AG08396 (cell line): ENCODE data around the gene RCOR1.
"Not testable (repeated sequence)": the region's sequence is repeated elsewhere in the genome, so short reads cannot be mapped to it uniquely, and the experiment has no call there.

ENCODE experiments used
- DNase-seq: peaks from one replicate; pipeline ENCODE4 v3.0.0; 2012; ENCODE audit warnings: low spot score, mixed read lengths

RCOR1 gene

DNA sequence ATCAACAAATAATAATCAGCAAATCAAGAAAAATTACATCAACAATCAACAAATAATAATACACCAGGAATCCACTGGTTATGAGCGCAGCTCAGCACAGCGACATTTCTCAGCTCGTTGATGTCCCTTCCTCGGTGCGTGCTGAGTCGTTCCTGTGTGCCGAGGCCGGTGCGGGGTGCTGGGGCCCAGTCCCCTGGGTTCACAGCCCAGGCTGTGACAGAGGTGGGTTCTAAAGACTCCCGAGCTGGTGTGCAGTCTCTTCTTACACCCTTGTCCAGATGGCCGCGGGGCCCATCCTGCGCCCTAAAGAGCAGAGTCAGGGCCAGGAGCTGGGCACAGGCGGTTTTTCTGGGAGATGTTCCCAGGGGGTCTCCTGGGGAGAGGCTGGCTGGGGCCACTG lies 157.9 kb downstream of the RCOR1 start:
- no peak for DNase-seq

DNA sequence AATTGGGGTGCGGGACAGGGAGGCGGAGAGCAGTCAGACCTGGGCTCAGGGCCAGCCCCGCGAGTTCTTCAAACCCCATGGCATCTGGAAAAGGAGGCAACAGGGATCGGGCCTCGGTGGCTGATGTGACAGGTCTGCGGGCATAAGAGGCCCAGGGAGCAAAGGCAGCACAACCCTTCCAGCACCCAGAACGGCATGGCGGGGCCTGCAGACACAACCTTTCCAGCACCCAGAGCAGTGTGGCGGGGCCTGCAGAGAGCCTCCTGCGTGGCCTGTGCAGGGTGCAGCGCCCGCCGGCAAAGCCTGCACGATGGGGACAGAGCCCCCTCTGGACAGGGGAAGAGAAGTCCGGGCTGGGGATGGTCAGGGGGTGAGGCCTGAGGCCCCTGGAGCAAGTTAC lies 158.6 kb downstream of the RCOR1 start:
- DNase-seq = no peak

DNA sequence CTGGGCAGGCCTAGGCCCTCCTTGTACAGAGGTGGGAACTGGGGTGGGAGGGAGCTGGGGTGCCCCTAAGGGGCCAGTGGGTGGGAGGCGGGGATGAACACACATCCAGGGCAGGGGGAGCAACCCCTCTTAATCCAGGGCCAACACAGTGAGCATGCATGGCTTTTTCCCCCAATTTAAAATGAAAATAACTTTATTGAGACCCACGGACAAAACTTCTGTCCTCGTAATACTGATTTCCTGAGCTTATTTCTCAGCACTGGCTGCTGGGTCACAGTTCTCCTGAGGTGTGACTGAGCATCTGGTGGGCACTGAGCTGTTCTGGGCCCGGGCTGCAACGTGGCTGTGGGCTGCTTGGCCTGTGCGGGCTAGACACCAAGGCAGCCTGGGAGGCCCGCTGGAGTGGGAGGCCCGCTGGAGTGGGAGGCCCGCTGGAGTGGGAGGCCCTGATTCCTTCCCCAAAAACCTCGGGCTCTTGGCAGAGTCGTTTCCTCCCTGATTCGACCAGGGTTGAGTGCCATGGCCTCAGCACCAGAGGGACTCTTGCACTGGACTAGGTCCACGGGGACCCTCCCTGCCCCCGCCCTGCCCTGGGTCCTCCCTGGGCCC lies 159.9 kb downstream of the RCOR1 start:
- DNase-seq = no peak

DNA sequence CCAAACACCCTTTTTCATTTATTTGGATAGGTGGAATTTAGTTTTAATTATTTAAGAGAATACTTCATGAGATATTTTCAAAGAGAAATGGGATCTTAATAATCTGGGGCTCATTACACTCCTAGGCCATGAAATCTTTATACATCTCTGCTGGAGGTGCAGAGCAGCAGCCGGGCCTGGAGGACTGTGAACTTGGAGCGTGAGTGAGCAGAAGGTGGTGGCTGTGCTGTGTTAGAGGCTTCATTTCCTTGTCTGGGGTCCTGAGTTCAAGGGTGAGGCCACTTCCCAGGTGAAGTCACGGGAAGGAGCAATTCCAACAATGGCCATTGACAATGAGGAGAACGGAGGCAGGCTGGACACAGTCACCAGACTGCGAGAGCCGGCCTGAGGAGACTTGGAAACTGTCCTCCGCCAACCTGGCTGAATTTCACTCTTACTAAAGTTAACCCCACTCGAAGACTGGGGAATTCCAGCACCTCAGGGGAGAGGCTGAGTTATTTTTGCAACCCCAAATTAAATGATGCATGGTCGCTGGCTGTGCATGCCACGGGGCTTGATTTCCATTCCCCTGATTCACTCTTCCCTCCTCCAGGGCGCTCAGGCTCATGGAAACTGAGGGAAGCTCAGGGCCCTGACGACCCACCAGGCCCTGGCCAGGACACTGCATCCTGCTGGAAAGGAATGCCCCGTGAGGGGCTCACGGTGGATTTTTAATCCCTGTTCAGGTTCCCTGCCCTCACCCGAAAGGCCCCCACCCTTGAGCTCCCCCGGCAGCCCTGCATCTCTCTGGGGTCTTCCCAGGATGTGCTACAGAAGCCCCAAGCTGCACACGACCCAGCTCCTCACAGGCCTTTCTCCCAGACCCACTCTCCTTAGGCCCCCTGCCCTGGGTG lies 162.2 kb downstream of the RCOR1 start:
- DNase-seq = no peak

DNA sequence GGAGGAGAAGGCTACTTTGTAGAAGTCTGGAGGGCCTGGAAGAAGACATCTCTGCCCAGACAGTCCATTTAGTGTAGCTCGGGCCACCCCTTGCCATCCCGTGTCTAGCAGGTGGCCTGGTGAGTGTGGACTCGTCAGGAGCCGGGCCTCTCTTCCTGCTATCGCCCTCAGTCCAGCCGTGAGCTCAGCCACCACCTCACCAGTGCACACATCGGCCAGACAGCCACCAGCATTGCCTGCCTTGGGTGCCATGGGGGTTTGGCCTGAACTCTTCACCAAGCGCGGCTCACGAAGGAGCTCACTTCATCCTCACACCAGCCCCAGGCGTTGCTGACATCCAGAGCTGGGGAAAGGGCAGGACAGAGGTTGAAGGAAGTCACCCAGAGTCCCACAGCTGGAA lies 165.2 kb downstream of the RCOR1 start:
- DNase-seq = no peak

DNA sequence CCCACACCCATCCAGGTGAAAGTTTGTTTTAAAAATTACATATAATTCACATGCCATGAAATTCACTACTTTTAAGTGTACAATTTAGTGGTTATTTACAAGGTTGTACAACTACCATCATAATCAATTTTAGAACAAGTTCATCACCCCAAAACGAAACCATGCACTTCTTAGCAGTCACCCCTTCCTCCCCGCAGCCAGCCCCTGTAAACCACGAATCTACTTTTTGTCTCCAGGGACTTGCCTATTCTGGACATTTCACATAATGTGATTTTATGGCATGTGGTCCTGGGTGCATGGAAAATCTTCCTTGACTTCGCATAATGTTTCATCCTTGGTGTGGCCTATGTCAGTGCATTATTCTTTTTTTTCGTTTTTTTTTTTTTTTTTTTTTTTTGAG lies 165.6 kb downstream of the RCOR1 start:
- no peak for DNase-seq

DNA sequence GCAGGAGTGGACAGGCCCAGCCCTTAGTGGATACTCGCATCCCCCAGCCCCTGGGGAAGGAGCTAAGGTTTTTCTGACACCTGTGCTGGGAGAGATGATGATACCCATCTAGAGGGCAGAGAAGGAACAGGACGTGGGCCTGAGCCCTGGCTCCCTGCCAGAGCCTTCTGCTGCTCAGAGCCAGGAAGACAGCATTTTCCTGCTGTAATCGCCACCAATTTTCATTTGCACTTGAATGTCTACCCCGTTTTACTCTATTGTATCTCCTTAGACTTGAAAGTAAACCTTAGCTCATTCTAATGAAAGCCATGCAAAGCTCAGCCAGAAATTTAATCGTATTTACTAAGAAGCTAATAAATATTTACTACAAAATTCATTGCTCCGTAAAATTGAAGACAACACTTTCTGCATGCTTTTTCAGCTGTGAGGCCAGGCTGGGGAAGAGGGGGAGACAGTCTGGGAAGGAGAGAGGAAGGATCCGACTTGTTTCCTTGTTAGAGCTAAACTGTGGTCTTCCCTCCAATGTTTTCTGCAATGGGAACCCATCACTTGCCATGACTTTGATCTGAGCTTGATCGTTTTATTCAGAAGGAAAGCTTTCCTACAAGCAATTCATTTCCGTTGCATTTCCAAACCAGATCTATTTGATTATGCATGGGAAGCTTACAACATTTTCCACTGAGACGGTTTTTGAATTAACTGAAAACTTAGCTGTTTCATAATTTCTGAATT lies 167.2 kb downstream of the RCOR1 start:
- DNase-seq = peak; percentile 20

DNA sequence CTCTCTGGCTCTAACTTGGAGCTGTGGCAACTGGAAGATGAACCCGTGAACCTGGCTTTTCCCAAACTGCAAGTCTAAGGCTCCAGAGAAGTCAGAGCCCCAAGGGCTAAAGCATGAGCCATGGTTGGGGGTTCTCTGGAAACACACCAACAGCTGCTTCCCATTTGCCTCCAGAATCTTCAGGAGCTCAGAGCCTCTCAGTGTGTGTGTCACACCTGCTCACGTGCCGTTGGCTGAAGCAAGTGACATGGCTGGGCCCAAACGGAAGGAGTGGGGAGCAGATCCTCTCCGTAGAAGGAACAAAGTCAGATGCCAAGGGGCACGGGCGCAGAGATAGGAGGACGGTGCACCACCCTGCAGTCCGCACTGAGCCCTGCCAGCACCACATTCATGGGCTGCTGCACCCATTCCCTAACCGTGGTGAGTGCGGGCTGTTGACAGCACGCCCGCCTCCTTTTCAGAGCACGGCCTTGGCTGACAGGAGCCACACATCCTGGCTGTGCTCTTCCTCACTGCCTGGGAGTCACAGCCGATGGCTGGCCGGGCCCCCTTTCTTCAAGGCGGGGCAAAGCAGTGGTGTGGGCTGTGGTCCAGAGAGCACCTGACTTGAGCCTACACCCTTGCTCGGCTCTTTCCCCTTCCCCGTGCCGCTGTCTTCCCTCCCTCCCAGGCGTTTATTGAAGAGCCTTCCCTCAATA lies 168.2 kb downstream of the RCOR1 start:
- DNase-seq = no peak

DNA sequence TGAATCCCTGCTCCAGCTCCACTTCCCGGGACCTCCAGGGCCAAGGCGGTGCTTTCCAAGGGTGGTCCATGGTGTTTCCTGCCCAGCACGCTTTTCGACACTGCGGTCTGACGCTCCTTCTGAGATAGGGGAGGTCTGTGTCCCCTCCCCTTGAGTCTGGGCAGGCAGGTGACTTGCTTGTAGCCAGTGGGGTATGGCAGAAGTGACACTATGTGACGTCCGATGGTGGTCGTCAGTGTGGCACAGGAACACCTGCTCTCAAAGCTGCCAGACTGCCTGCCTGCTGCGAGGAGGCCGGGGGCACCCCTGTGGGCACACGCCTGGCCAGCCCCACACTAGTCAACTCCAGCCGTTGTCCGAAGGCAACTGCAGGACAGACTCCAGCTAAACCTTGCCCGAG lies 168.8 kb downstream of the RCOR1 start:
- no peak for DNase-seq

DNA sequence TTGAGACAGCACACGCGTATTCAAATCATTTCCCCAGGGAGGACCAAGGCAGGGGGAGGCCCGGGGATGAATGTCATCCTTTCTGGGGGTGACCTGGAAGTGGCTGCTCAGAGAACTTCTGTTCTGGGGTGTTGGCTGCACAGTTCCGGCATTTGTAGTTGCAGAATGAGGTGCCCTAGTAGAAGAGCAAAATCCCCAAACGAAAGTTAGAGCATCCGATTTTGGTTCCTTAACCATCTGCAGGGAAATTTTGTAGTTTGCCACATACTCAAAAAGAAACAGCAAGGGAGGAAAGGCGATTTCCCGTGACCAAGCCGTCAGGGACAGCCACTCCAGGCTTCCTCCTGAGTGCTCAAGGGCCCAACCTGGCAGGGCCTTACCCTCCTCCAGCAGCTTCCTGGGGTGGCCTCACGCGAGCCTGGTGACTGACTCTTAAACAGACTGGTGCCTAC lies 171.8 kb downstream of the RCOR1 start:
- no peak for DNase-seq

DNA sequence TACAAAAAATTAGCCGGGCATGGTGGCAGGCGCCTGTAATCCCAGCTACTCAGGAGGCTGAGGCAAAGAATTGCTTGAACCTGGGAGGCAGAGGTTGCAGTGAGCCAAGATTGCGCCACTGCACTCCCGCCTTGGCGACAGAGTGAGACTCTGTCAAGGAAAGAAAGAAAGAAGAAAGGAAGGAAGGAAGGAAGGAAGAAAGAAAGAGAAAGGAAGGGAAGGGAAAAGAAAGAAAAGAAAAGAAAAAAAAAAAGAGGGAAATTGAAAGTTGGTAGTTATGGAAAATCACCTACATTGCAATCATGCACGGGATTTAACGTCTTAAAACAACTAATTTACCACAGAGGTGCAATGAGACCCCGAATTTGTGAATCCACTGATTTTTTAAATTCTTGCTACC lies 173.3 kb downstream of the RCOR1 start:
- not testable (repeated sequence) for DNase-seq

DNA sequence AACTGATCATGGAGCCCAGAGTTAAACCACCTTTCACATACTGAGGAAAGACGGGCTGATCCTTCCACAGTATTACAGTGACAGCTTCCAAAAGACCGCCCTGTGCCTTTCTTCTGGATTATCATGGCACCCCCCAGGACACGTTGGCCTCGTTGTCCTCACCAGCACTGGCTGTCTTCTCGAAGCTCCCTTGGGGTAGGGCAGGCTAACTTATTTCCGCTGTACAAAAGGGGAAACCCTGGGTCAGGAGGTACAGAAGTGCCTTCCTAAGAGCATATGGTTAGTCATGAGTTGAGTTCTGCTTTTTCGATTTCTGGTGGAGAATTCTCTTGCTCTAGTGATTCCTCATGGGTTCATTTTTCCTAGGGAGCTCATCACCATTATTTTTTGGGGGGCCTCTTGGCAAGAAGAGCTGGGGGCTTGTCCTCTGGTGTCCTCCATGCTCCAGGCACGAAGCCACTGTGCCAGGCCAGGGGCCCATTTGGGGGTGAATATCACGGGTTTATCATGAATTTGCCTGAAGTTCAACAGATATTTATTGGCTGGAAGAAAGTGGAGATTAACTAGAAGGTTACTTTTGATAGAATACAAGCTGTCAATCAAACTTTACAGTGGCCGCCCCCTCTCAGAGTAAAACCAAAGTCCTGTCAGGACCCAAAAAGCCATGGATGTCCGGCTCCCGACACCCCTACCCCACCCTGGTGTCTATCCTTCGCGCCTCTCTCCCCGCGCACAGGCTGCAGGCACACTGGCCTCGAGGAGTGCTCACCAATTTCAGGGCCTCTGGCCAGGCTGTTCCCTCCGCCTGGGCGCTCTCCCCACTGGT lies 176.0 kb downstream of the RCOR1 start:
- no peak for DNase-seq

DNA sequence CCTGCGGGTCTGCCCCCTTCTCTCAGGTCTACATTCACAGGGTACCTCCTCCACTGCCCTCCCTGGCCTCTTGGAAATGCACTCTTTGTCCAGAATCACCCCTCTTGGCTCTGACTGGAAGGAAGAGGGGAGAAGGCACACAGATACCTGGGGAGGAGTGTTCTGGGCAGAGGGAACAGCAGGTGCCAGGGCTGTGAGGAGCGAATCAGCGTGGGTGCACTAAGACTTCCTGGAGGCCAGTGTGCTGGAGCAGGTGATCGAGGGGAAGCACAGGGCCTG lies 176.5 kb downstream of the RCOR1 start:
- no peak for DNase-seq

DNA sequence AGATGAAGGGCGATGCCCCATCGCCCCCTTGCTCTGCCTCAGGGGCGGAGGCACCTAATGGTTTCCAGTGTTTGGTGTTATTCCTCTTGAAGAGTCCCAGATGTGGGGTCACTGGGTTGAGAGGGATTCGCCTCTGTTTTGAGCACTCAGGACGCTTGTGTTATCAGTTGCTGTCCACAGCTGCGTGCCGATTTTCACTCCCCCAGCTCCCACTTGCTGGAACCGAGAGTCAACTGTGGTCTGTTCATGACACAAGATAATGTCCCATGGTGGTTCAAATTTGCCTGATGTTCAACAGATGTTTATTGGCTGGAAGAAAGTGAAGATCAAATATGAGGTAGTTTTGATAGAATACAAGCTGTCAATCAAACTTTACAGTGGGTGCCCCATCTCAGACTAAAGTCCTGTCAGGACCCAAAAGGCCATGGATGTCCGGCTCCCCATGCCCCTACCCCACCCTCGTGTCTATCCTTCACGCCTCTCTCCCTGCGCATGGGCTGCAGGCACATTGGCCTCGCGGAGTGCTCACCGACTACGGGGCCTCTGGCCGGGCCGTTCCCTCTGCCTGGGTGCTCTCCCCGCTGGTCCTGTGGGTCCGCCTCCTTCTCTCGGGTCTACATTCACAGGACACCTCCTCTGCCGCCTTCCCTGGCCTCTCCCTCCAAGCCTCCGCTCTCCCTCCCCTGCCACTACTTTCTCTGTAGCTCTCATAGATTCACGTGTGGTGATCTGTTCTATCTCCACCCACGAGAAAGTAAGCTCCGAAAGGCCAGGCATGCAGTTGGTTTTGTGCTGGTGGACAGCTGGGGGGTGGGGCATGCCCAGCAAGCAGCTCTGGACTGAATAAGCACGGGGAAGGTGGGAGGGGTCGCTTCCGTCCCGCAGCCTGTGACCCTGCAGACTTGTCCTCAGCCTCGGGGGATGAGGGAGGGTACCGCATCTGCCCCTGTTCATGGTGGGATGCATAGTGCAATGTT lies 178.0 kb downstream of the RCOR1 start:
- no peak for DNase-seq

DNA sequence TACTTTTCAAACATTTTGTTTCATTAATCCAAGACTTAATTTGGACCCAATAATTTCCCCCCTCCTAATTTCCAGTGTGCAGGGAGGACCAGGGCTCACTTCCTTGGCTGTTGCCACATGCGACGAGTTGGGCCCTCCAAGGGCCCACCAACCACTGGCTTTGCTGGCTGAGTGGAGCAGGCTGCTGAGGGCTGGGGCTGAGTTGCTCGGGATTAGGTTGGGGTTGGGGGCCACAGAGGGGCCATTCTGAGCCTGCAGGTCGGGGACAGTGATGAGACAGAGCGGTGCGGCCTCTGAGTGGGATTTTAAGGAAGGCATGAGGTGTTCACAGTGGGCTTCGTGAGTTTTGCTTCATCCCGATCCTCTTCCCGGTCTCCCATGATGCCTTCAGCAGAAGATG lies 178.7 kb downstream of the RCOR1 start:
- DNase-seq = no peak

DNA sequence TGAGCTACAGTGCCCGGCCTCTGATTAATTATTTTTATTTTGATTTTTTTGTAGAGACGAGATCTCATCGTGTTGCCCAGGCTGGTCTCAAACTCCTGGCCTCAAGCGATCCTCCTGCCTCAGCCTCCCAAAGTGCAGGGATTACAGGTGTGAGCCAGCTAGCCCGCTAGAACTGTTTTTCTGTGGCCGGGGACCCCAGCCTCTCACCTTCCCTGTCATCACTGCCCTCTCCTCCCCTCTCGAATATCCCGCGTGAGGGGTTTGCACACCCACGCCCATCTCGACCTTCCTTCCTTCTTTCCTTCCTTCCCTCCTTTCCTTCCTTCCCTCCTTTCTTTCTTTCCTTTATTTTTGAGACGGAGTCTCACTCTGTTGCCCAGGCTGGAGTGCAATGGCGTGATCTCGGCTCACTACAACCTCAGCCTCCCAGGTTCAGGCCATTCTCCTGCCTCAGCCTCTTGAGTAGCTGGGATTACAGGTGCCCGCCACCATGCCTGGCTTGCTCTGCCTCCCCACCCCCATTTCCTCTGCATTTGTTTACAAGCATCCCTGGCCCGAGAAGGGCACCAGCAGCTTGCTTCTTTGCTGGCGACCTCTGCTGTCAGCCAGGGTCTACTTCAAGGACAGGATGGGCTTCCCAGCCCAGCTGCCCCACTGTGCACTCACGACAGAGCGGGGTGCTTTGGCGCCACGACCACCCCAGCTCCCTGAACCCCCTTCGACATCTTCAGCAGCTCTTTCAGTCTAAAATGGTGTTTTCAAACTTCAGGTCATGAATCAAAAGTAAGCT lies 180.5 kb downstream of the RCOR1 start:
- no peak for DNase-seq

DNA sequence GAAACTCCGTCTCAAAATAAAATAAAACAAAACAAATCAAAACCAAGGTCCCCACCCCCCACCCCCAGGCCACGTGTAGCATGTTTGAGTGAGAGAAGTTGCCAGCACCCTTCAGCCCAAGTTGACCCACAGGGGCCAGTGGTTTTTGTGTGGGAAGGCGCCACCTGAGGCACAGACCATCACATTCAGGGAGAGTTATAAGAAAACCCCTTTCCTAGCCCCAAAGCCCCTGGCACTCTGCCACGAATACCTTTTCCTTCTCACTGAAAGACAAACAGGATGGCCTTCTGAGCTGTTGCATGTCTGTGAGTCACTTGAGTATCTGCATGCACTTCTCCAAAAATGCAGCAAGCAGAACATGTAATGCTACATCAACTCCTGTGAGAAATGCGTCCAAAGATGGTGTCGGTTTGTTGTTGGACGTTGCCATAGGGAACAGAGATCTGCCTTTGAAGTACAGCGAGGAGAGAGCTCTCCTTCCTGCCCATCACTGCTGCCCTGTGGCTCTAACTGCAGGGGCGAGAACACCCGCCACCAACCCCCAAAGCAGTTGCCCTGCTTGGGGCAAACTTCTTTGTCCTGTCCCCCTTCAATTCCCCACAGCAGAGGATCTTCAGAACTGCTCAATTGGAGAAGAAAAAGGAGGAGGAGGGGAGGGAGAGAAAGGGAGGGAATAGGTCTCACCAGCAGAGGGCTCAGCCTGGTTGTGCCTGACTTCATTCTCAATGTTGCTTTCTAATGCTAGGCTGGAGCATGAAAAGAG lies 182.1 kb downstream of the RCOR1 start:
- peak; percentile 84 for DNase-seq

DNA sequence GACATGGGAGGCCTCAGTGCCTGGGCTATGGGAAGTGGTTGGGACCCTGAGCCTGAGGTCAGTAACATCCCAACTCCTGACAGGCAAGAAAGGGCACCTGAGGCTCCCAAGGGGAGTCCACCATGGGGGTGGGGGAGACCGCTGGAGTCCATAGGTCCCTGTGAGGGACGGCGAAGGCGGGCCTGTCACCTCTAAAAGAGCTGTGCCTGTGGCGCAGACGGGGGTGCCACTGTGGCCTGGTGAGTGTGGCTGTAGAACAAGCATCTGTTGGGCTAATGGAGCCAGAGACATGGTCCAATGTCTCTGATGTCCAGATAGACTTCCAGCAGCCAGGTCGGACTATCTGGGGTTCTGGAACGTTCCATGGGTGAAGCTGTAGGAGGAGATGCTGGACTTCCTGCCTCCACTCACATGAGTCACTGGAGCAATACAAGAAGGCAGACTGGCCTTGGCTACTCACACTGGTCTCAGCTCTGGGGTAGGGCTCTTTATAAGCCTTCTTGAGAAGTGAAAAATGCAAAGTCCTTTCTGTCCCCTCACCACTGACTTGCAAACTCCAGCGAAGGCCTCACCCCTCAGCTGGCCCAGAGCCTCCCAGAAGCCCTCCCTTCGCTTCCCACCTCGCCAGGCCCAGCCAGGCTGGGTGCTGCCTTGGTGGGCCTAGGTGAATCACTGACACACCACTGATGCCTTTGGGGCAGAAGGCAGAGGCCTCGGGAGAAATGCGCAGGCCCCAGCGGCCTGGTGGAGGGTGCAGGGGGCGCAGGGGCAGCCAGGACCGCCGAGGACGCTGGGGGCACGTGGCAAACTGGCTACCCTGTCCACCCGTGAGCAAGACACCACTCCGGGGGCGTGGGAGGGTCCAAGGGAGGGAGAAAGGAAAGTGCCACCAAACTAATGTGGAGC lies 183.7 kb downstream of the RCOR1 start:
- DNase-seq = peak; percentile 74
